ENCODE results near the gene ABLIM2. TPM values are rescaled to one million over a fixed set of nuclear protein-coding genes. Genes with fewer than 3 reads are reported as not detected.

ABLIM2 gene
- total RNA-seq, 4 donors from 2014 or later = 177 to 281 (median 244) TPM

DNA sequence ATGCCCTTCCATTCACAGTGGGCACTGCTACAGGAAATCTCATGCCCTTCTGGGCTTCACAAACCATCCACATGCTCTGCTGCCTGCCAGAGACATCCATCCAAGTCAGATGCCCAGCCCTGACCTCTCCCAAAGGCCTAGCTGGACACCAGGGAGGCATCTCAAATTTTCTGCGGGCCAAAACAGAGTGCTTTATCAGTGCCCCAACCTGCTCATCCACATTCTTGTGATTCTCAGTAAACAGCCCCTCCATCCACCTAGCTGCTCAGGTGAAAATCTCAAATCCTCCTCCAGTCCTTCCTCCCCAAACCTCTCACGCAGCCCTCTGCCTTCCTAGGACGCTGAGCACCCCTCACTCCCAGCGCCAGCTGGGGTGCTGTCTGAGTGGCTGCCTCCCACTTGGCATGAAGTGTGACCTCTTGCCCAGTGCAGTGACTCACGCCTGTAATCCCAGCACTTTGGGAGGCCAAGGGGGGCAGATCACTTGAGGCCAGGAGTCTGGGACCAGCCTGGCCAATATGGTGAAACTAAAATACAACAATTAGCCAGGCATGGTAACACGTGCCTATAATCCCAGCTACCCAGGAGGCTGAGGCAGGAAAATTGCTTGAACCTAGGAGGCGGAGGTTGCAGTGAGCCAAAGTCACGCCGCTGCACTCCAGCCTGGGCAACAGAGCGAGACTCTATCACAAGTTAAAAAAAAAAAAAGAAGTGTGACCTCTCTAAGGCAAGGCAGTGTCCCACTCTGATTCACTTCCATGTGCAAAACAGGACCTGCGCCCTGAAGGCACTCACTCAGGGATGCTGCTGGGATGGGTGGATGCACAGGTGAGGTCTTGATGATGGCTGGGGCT, 217.3 kb downstream of the ABLIM2 start:
- DNase-seq (peak in 1 of 2 donors; percentile 9), ATAC-seq (no peak)
- Histone ChIP-seq H3K27me3 (peaks cover 0 to 20% (median 19%) of the 10 kb centered on the region in 3 donors), H3K4me1 (peaks cover 0 to 4% of the 10 kb centered on the region in 2 donors), H3K36me3 (no peaks in the 10 kb centered on the region), H3K27ac (no peak overlapping the region), H3K4me3 (no peak overlapping the region), H3K9me3 (no peaks in the 10 kb centered on the region)
- in situ Hi-C loops (cut with MboI; ENCODE audit: low sequenced_read_pairs in 4 of 4) (no loop called here), intact Hi-C loops (cut with DNase I; ENCODE audit: low total_unique reads) (no loop called here)
- TF ChIP-seq, protein P1, sequence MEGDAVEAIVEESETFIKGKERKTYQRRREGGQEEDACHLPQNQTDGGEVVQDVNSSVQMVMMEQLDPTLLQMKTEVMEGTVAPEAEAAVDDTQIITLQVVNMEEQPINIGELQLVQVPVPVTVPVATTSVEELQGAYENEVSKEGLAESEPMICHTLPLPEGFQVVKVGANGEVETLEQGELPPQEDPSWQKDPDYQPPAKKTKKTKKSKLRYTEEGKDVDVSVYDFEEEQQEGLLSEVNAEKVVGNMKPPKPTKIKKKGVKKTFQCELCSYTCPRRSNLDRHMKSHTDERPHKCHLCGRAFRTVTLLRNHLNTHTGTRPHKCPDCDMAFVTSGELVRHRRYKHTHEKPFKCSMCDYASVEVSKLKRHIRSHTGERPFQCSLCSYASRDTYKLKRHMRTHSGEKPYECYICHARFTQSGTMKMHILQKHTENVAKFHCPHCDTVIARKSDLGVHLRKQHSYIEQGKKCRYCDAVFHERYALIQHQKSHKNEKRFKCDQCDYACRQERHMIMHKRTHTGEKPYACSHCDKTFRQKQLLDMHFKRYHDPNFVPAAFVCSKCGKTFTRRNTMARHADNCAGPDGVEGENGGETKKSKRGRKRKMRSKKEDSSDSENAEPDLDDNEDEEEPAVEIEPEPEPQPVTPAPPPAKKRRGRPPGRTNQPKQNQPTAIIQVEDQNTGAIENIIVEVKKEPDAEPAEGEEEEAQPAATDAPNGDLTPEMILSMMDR (IDR thresholded peaks at IDR 0.05 in 4 of 5, conservative IDR thresholded peaks at IDR 0.05 in 1 of 5) = no peak
- TF ChIP-seq POLR2A (IDR thresholded peaks at IDR 0.05) = no peak

GRCh38 chr4:7939377-7940108, 219.1 kb downstream of the ABLIM2 start, which contains the start of gene AFAP1:
Gene AFAP1 (minus strand): TSS chr4:7939861. CDS start chr4:7872078, 67,783 bp downstream.
- Histone ChIP-seq H3K4me3 (peak within 1 kb of the TSS; percentile 59 to 79 (median 68)), H3K27ac (peak within 1 kb of the TSS; percentile 42 to 77 (median 63)), H3K36me3 (no peaks in the 10 kb centered on the region), H3K9me3 (no peaks in the 10 kb centered on the region), H3K27me3 (peaks cover 0 to 20% (median 19%) of the 10 kb centered on the region in 3 donors), H3K4me1 (peaks cover 0 to 4% of the 10 kb centered on the region in 2 donors)
- TF ChIP-seq POLR2A (IDR thresholded peaks at IDR 0.05) = peak; percentile 48 to 67
- TF ChIP-seq, protein P1 (IDR thresholded peaks at IDR 0.05 in 4 of 5, conservative IDR thresholded peaks at IDR 0.05 in 1 of 5) = no peak
- DNase-seq (peak; percentile 58 to 75), ATAC-seq (peak; percentile 82 to 89)
- intact Hi-C loops (cut with DNase I; ENCODE audit: low total_unique reads) = loop anchor here (5.0 kb wide), 2 partner anchors 67 to 112 kb away; no protein-coding TSS in a partner anchor
- in situ Hi-C loops (cut with MboI; ENCODE audit: low sequenced_read_pairs in 4 of 4) = no loop called here

GRCh38 chr4:7938609-7939376, 219.8 kb downstream of the ABLIM2 start:
- Histone ChIP-seq H3K9me3 (no peaks in the 10 kb centered on the region), H3K27me3 (peaks cover 0 to 20% (median 19%) of the 10 kb centered on the region in 3 donors), H3K4me3 (peak overlapping the region; percentile 59 to 79 (median 68)), H3K4me1 (peaks cover 0 to 4% of the 10 kb centered on the region in 2 donors), H3K27ac (peak overlapping the region; percentile 42 to 77 (median 63)), H3K36me3 (no peaks in the 10 kb centered on the region)
- intact Hi-C loops (cut with DNase I; ENCODE audit: low total_unique reads) = loop anchor here (5.0 kb wide), 2 partner anchors 66 to 111 kb away; no protein-coding TSS in a partner anchor
- ATAC-seq (peak in 1 of 2 donors; percentile 11), DNase-seq (no peak)
- TF ChIP-seq, protein P1 (IDR thresholded peaks at IDR 0.05 in 4 of 5, conservative IDR thresholded peaks at IDR 0.05 in 1 of 5) = no peak
- peak in 1 of 2 donors; percentile 41 for TF ChIP-seq POLR2A (IDR thresholded peaks at IDR 0.05)
- in situ Hi-C loops (cut with MboI; ENCODE audit: low sequenced_read_pairs in 4 of 4) = no loop called here

GRCh38 chr4:7938266-7938608, 220.4 kb downstream of the ABLIM2 start:
- no peaks in the 10 kb centered on the region for H3K9me3 ChIP-seq
- H3K4me1 ChIP-seq = peaks cover 0 to 4% of the 10 kb centered on the region in 2 donors
- H3K27ac ChIP-seq = peak overlapping the region in 3 of 4 donors; percentile 54 to 77 (median 72)
- ATAC-seq (no peak), DNase-seq (no peak)
- H3K27me3 ChIP-seq = peaks cover 0 to 20% (median 19%) of the 10 kb centered on the region in 3 donors
- in situ Hi-C loops (cut with MboI; ENCODE audit: low sequenced_read_pairs in 4 of 4) = no loop called here
- H3K36me3 ChIP-seq = no peaks in the 10 kb centered on the region
- H3K4me3 ChIP-seq = peak overlapping the region; percentile 59 to 79 (median 68)
- intact Hi-C loops (cut with DNase I; ENCODE audit: low total_unique reads) = loop anchor here (5.0 kb wide), 2 partner anchors 66 to 111 kb away; no protein-coding TSS in a partner anchor
- TF ChIP-seq, protein P1 (IDR thresholded peaks at IDR 0.05 in 4 of 5, conservative IDR thresholded peaks at IDR 0.05 in 1 of 5) = no peak
- TF ChIP-seq POLR2A (IDR thresholded peaks at IDR 0.05) = no peak

Measured in gastrocnemius medialis (tissue), 4 donors.